CD14-positive monocyte (primary cell): Measurements from ENCODE around the gene ARL13A. TPM values are rescaled to one million over a fixed set of nuclear protein-coding genes. Genes with fewer than 3 reads are reported as not detected.

Experiments
- DNase-seq, 3 donors: peaks; one replicate each; pipeline ENCODE4 v3.0.0-alpha.2; 2011 to 2022
- H2AFZ ChIP-seq: 2 replicates; pipeline ENCODE4 v1.6.0; 2012; ENCODE audit warnings: mild to moderate bottlenecking, low read depth, low read length, inconsistent platforms; ENCODE audit not compliant: insufficient read depth, poor library complexity, severe bottlenecking
- H3K27ac ChIP-seq, 2 donors: 1 replicate in 1 of 2; 2 replicates in 1 of 2; pipeline ENCODE4 v1.5.1; 2012 to 2013; ENCODE audit warnings: low read length in 2 of 2, control low read depth in 1 of 2, inconsistent platforms in 1 of 2, low read depth in 1 of 2, mild to moderate bottlenecking in 1 of 2
- H3K27me3 ChIP-seq, 2 donors: one replicate each; pipeline versions ENCODE4 v1.6.0 to v1.6.1; 2011 to 2013; ENCODE audit warnings: low read length in 2 of 2; ENCODE audit not compliant: control insufficient read depth in 2 of 2, insufficient read depth in 2 of 2
- H3K36me3 ChIP-seq, 2 donors: replicated peaks in 1 of 2; 1 replicate in 1 of 2; 2 replicates in 1 of 2; pipeline versions ENCODE4 v1.5.1 to v1.6.1; 2012 to 2013; ENCODE audit warnings: low read length in 2 of 2, control low read depth in 1 of 2, inconsistent platforms in 1 of 2, mild to moderate bottlenecking in 1 of 2; ENCODE audit not compliant: insufficient read depth in 2 of 2, control insufficient read depth in 1 of 2
- H3K4me1 ChIP-seq, 2 donors: 1 replicate in 1 of 2; 2 replicates in 1 of 2; pipeline versions ENCODE4 v1.5.1 to v1.6.1; 2012 to 2013; ENCODE audit warnings: low read length in 2 of 2, control low read depth in 1 of 2, inconsistent platforms in 1 of 2, mild to moderate bottlenecking in 1 of 2, moderate library complexity in 1 of 2; ENCODE audit not compliant: insufficient read depth in 2 of 2, control insufficient read depth in 1 of 2
- H3K4me2 ChIP-seq: replicated peaks from 2 replicates; pipeline ENCODE3; 2012; ENCODE audit warnings: low read length, moderate library complexity, mild to moderate bottlenecking; ENCODE audit not compliant: poor library complexity, severe bottlenecking; ENCODE audit errors: extremely low read depth
- H3K4me3 ChIP-seq, 3 experiments: fragments of 200-600 bp in 1 of 3; sonication (generic) in 1 of 3; replicated peaks in 1 of 3; 1 replicate in 2 of 3; 2 replicates in 1 of 3; pipeline ENCODE4 v1.5.1; 2011 to 2013; ENCODE audit warnings: low read length in 3 of 3, mild to moderate bottlenecking in 3 of 3, control low read depth in 2 of 3, low read depth in 2 of 3, inconsistent platforms in 1 of 3, moderate library complexity in 1 of 3
- H3K79me2 ChIP-seq: 2 replicates; pipeline ENCODE4 v1.6.0; 2012; ENCODE audit warnings: mild to moderate bottlenecking, control low read depth, inconsistent platforms, low read length, moderate library complexity; ENCODE audit not compliant: insufficient read depth
- H3K9ac ChIP-seq: 2 replicates; pipeline ENCODE4 v1.6.0; 2017; ENCODE audit warnings: low read length, mild to moderate bottlenecking; ENCODE audit not compliant: insufficient read depth, poor library complexity, severe bottlenecking
- H3K9me3 ChIP-seq, 2 donors: replicated peaks in 1 of 2; 1 replicate in 1 of 2; 2 replicates in 1 of 2; pipeline versions ENCODE4 v1.5.1 to v1.6.1; 2012 to 2013; ENCODE audit warnings: low read length in 2 of 2, control low read depth in 1 of 2; ENCODE audit not compliant: control insufficient read depth in 1 of 2, insufficient read depth in 1 of 2
- H4K20me1 ChIP-seq: 2 replicates; pipeline ENCODE4 v1.6.0; 2012; ENCODE audit warnings: mild to moderate bottlenecking, low read length, control low read depth, moderate library complexity; ENCODE audit not compliant: insufficient read depth
- H3K27ac Mint-ChIP-seq, 7 donors: one replicate each; pipeline ENCODE4 v1.8.0; 2020; ENCODE audit warnings: mild to moderate bottlenecking in 7 of 7, mixed read lengths in 7 of 7, moderate library complexity in 6 of 7, inconsistent platforms in 2 of 7
- H3K27me3 Mint-ChIP-seq, 3 donors: one replicate each; pipeline ENCODE4 v1.8.0; 2021 to 2022; ENCODE audit warnings: low read depth in 3 of 3, mild to moderate bottlenecking in 3 of 3, mixed read lengths in 3 of 3, moderate library complexity in 3 of 3, inconsistent platforms in 1 of 3
- H3K36me3 Mint-ChIP-seq, 2 donors: one replicate each; pipeline ENCODE4 v1.8.0; 2020; ENCODE audit warnings: mixed read lengths in 2 of 2, inconsistent platforms in 1 of 2, mild to moderate bottlenecking in 1 of 2
- H3K4me1 Mint-ChIP-seq: one replicate; pipeline ENCODE4 v1.8.0; 2020; ENCODE audit warnings: mild to moderate bottlenecking, mixed read lengths
- H3K4me3 Mint-ChIP-seq, 2 donors: one replicate each; pipeline ENCODE4 v1.8.0; 2020; ENCODE audit warnings: mild to moderate bottlenecking in 2 of 2, mixed read lengths in 2 of 2, moderate library complexity in 1 of 2
- H3K9me3 Mint-ChIP-seq, 7 donors: one replicate each; pipeline ENCODE4 v1.8.0; 2020 to 2022; ENCODE audit warnings: mixed read lengths in 7 of 7, mild to moderate bottlenecking in 6 of 7, moderate library complexity in 6 of 7, inconsistent platforms in 2 of 7
- CTCF ChIP-seq: fragments of 200-600 bp; IDR thresholded peaks from one replicate; pipeline ENCODE4 v1.8.0; 2022; ENCODE audit warnings: antibody characterized with exemption, mild to moderate bottlenecking
- WGBS: methylation state at CpG from one replicate; pipeline ENCODE4 v1.1.5; 2013; ENCODE audit warnings: missing lambda C conversion rate; ENCODE audit not compliant: insufficient coverage; 5-methylcytosine and 5-hydroxymethylcytosine counted together
- intact Hi-C, 2 donors: fragments of 100-400 bp; cut with micrococcal nuclease; formaldehyde crosslinking; loops; one replicate each; pipeline versions ENCODE4 v1.15.0 to v1.15.1; 2023
- polyA minus RNA-seq: library from RNA; depleted of rRNA, polyadenylated mRNA; stranded (reverse); fragments of >200 nt; gene quantifications from 2 replicates; pipeline ENCODE4 v1.2.3, GENCODE V29; 2012
- polyA plus RNA-seq, 3 donors: library from polyadenylated mRNA; depleted of rRNA in 1 of 3; unstranded in 2 of 3; stranded (reverse) in 1 of 3; fragments of 300-500 nt in 2 of 3; fragments of >200 nt in 1 of 3; fragmentation: Illumina TruSeq in 2 of 3; gene quantifications; 1 replicate in 2 of 3; 2 replicates in 1 of 3; pipeline ENCODE4 v1.2.3, GENCODE V29; 2012 to 2021
- total RNA-seq, 12 experiments: library from RNA in 1 of 12; stranded (reverse) in 1 of 12; fragments of 120-200 nt in 1 of 12; gene quantifications; one replicate each; pipeline ENCODE4 v1.2.4 and lab custom pipeline; 2013 to 2026; ENCODE audit warnings: mixed read lengths in 6 of 12, inconsistent platforms in 1 of 12

Gene ARL13A
- not detected for total RNA-seq (2013)
- polyA plus RNA-seq (not detected), polyA minus RNA-seq (not detected in 2 replicates), total RNA-seq (lab: John Stamatoyannopoulos, UW) (0 to 0.30 (median 0) reads per million in 11 experiments)

GRCh38 chrX:100969408-100969807 lies at the start of gene ARL13A:
TSS of gene ARL13A (plus strand) at chrX:100969708. CDS start at chrX:100973690, 3,982 bp downstream.
- Histone ChIP-seq H3K79me2 (no peaks in the 10 kb centered on the region), H3K27ac (no peak within 1 kb of the TSS), H3K27me3 (no peaks in the 10 kb centered on the region), H4K20me1 (no peaks in the 10 kb centered on the region), H3K9ac (no peak within 1 kb of the TSS), H3K36me3 (no peaks in the 10 kb centered on the region), H2AFZ (no peak within 1 kb of the TSS), H3K4me2 (no peak within 1 kb of the TSS), H3K4me3 (no peak within 1 kb of the TSS), H3K4me1 (no peaks in the 10 kb centered on the region), H3K9me3 (no peaks in the 10 kb centered on the region)
- Mint-ChIP-seq H3K27me3 (no peaks in the 10 kb centered on the region), H3K36me3 (no peaks in the 10 kb centered on the region), H3K9me3 (peaks cover 0 to 4% (median 0%) of the 10 kb centered on the region in 7 donors), H3K27ac (no peak within 1 kb of the TSS), H3K4me1 (no peaks in the 10 kb centered on the region), H3K4me3 (no peak within 1 kb of the TSS)
- no CpG with 5 or more reads among the region's 2 CpGs for WGBS
- intact Hi-C loops = no loop called here
- TF ChIP-seq CTCF = no peak
- no peak for DNase-seq

- Histone ChIP-seq H3K36me3 (no peaks in the 10 kb centered on the region), H2AFZ (no peak overlapping the region), H3K9ac (no peak overlapping the region), H4K20me1 (no peaks in the 10 kb centered on the region), H3K4me2 (no peak overlapping the region), H3K27me3 (peaks cover 5 to 21% of the 10 kb centered on the region in 2 donors), H3K9me3 (no peaks in the 10 kb centered on the region), H3K27ac (no peak overlapping the region), H3K4me3 (no peak overlapping the region), H3K4me1 (no peaks in the 10 kb centered on the region), H3K79me2 (no peaks in the 10 kb centered on the region)
- Mint-ChIP-seq H3K36me3 (no peaks in the 10 kb centered on the region), H3K27ac (no peak overlapping the region), H3K4me1 (peaks cover 5% of the 10 kb centered on the region), H3K27me3 (peaks cover 14 to 21% (median 18%) of the 10 kb centered on the region in 3 donors), H3K4me3 (no peak overlapping the region), H3K9me3 (peaks cover 0 to 7% (median 0%) of the 10 kb centered on the region in 7 donors)
- intact Hi-C loops = no loop called here
- TF ChIP-seq CTCF = no peak
- no CpG with 5 or more reads among the region's 3 CpGs for WGBS
- DNase-seq = no peak
Measured at GRCh38 chrX:100924375-100924774, 45.1 kb upstream of the ARL13A start.
